GM19025 (cell line): Measurements from ENCODE around the gene C6.
"Not testable (repeated sequence)": the region's sequence is repeated elsewhere in the genome, so short reads cannot be mapped to it uniquely, and the experiment has no call there.

Experiments
- ATAC-seq: cut with Tn5 transposase; IDR thresholded peaks from one replicate; pipeline ENCODE4 v1.9.1; 2021; ENCODE audit warnings: mild to moderate bottlenecking, low read depth, moderate library complexity; ENCODE audit not compliant: unreplicated experiment

Gene C6

DNA sequence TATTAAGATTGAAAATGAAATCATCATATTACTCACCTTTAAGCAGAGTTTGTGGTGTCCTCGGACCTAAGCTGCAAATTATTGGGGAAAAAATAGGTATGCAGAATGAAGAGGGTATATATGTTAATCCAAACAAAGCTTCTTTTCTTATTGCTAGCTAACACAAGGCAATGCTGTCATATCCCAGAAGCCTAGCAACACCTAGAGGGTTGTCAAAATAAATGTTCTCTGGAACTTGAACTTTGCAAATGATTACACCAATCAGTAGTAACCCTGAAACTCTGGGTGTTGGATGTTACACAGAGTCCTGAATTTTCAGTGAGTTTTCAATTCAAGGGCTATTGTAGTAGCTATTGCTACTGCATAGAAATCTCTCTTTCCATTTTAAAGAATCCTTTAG is at the start of gene C6:
Gene C6 (minus strand): TSS at position 193 of the 400 bp plus-strand sequence. CDS start 10,302 bp downstream, outside the sequence.
- ATAC-seq, result no peak

DNA sequence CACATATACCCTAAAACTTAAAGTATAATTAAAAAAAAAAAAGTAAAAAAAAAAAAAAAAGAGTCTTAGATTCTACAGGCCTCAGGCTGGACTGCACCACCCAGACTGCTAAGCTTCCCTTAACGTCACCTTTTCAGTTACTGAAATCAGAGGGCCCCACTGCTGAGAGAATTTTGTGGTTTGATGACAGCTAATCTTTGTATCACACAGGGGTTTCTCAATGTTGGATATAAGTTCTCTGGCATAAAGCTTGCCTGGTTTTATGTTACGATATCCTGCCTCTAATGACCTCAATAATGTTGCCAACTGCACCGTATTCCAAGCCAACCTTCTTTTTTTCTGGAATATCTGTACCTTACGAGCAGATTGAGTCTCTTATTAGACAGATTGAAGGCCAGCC is 43.1 kb upstream of the C6 start:
- no peak for ATAC-seq

DNA sequence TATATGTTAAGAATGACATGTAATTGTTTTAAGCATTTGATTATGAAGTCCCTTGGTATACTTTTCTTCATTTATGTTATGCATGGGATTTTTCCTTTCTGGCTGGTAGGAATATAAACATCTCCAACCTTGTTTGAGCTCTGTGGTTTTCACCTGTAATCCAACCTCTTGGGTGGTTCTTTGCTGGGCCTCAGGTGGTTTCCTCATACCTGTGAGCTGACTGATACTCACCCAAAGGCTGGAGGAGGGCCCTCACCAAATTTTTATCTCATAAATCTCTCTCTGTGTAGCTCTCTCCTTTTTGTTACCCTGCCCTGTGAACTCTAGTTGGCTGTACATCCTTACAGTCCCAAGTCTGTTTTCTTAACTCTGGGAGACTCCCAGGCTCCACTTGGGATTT is 39.8 kb upstream of the C6 start:
- ATAC-seq, result no peak

DNA sequence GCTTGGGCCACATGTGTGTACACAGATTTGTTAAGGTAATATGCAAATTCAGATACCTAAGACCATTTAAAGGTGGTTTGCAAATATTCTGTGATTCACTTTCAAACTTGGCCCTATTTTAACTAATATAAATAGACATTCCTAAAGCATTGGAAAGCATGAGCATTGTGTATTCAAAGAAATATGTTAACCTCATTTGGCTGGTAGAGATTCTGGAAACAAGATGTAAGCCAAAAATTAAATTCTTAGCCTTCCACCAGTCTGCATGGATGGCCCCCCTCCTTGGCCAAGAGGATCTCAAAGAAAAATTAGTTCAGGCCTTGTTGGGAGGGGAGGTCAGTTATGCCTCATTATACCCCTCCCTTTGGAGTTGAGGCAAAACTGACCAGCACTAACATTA is 38.7 kb upstream of the C6 start:
- ATAC-seq, result no peak

DNA sequence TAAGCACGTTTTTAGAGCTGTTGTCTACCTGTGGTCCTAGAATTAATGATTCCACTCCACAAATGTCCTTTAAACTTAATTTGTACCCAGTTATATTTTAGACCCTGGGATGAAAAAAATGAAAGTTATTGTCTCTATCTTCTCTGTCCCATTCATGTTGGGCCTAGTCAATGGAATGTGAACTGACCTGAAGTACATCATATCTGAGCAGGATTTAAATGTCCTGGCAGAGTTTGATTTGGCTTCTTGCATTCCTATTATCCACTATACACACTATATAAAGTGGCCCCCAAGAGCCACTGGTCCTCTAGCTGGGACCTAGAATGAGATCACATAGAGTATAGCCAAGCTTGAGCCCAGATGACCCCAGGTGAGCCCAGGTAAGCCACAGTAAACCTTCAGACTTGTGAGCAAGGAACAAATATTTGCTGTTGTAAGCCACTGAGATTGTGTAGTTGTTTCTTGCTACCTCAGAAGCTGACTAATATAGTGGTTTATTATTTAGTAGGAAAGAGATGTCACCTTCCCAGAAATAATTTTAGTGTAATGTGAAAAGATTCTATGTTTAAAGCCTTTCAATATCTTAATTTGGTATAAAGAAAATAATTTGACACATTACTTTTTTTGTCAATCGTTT is 37.1 kb upstream of the C6 start:
- ATAC-seq, result no peak

DNA sequence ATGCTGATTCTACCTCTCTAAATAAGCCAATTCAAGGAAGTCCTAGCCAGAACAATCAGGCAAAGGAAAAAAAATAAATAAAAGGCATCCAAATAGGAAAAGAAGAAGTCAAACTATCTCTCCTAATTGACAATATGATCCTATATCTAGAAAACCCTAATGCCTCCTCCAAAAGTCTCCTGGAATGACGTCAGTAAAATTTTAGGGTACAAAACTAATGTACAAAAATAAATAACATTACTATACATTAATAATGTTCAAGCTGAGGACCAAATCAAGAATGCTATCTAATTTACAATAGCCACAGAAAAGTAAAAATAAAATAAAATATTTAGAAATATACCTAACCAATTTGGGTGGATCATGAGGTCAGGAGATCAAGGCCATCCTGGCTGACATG is 33.8 kb upstream of the C6 start:
- no peak for ATAC-seq

DNA sequence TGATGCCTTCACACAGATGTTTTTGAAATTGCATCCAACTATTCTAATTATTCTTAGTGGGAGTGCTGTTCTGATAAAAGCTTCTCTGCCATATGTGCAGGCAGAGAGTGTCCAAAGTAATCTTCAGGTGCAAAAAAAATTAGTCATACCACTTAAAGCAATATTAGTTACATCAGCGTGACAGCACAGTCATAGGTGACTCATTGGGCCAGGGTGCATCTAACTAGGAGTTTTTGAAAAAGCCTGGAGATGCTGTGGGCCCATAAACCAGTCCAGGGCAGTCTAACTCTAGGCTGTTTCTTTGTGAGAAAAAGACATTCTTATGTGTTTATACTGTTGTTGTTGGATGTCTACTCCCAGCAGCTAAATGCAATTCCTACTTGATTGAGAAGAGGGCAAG is 33.0 kb upstream of the C6 start:
- ATAC-seq, result no peak

DNA sequence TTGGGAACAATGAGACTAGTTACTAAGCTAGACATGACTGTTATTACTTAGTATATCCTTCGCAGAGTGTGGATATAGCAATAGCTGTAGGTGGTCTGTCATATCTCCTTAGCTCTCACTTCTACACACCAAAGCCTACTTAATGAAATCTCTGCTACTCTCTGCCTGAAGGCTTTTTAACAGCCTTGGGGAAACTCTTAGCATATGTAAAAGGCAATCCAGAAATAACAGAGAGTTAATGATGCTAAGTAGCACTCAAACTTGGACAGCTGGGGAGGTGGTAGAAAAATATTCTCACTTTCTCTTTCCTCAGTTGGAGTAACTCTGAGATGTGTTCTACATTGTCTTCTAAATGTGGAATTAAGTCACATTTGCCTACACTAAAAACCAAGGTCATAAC is 30.2 kb upstream of the C6 start:
- ATAC-seq, result no peak

DNA sequence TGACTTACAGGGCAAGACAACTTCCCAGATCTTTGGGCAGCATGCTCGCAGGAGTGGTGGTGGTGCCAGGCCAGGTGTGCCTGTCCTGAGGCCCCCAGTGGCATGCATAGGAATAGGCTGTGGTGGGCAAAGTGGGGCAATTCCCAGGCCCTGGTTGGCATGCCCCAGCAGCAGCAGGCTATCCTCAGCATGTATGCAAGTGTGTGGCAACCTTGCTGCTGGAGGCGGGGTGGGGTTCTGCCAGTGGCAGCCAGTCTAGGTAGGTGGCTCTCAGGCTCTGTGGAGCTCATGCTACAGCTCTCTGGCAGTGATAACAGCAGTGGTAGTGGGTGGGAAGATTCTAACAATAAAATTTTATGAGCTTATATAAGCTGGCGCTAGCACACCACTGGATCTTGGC is 27.7 kb upstream of the C6 start:
- no peak for ATAC-seq

DNA sequence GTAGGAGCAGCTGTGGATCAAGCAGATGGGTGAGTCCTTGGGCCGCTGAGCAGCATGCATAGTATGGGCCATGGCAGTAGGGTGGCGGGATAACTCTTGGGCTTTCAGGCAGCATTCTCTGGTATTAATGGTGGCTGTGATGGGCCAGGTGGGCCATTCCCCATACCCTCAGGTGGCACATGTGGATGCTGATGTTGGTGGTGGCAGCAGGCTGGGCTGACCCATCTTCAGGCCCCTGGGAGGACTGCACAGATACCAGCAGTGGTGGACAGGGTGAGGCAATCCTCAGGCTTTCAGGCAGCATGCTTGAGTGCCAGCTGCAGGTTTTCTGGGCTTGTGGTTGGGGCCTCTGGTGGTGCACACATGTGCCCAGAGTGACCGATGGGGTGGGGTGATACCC is 27.1 kb upstream of the C6 start:
- ATAC-seq, result no peak

DNA sequence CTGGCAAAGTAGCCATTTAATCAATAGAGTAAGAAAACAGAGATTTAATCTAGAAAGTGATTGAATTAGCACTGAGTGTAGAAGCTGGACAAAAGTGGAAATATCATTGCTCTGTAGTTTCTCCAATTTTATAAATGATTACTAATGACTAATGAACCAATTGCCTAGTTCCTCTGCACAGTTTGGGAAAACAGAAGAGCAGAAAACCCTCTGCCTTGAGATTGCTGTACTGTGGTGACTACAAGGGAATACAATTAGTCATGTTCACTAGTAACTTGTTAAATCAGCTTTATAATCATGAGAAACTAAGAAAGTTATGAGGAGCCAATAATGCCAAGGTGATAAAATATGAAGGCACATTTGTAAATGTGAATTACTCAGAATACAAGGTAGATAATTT is 21.1 kb upstream of the C6 start:
- no peak for ATAC-seq

DNA sequence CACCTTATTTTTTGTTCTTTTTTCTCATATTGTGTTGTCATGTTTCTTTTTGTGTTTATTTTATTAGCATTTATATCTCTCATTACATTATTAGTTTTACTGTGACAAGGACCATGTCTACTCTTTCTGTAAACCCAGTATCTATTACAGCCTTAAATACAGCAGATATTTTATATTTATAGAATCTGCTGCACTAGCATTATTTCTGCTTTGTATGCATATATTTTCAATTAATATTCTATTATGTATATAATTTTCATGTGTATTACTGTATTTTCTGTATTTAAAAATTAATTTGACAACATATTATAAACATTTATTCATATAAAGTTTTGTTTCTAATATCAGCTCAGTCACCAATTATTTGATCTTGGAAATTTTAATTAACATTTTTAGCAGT is 19.5 kb upstream of the C6 start:
- ATAC-seq, result no peak

DNA sequence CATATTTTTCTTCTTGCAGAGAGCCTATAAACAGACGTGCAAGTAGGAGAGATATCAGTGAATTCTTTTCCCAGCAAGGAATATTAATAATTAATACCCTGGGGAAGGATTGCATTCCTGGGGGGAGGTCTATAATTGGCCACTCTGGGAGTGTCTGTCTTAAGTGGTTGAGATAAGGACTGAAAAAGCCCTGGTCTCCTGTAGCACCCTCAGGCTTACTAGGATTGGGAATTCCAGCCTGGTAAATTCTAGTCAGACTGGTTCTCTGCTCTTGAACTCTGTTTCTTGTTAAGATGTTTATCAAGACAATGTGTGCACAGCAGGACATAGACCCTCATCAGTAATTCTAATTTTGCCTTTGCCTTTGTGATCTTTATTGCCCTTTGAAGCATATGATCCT is 16.9 kb upstream of the C6 start:
- not testable (repeated sequence) for ATAC-seq

DNA sequence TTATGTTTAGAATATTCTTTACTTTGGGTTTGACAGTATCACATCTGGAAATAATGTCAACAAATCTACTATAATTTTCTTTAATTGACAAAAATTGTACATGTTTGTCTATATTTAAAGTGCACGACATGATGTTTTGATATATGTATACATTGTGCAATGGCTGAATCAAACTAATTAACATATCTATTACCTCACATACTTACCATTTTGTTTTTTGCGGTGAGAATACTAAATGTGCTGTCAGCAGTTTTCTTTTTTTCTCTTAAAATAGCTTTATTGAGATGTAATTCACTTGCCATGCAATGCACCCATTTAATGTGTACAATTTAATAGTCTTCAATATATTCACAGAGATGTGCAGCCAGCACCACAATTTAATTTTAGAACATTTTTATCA is 10.6 kb upstream of the C6 start:
- no peak for ATAC-seq

DNA sequence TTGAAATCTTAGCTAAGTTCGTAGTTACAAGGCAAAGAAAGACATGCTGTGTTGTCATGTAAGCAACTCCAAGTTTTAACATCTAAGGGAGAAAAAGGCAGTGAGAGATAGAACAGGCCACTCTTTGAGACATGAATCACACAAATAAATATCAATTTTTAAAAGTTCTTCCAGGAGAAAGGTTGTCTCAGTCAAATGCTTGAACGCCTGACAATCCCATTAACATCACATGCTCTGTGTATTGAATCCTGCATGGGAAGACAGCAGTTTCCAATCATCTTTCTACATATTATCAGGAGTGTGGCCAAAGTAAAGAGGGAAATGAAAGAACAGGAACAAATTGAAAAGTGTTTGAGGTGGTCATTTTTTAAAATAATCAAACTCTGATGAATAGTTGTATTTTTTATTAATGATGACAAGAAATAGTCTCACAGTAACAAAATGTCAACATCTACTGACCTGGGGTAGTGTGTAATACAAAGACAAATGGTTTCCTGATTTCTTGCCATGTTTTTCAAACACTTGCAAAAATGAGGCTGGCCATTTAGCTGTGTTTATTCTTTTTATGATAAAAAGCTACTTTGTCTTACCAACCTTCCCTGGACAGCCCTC is 6.4 kb upstream of the C6 start:
- no peak for ATAC-seq

DNA sequence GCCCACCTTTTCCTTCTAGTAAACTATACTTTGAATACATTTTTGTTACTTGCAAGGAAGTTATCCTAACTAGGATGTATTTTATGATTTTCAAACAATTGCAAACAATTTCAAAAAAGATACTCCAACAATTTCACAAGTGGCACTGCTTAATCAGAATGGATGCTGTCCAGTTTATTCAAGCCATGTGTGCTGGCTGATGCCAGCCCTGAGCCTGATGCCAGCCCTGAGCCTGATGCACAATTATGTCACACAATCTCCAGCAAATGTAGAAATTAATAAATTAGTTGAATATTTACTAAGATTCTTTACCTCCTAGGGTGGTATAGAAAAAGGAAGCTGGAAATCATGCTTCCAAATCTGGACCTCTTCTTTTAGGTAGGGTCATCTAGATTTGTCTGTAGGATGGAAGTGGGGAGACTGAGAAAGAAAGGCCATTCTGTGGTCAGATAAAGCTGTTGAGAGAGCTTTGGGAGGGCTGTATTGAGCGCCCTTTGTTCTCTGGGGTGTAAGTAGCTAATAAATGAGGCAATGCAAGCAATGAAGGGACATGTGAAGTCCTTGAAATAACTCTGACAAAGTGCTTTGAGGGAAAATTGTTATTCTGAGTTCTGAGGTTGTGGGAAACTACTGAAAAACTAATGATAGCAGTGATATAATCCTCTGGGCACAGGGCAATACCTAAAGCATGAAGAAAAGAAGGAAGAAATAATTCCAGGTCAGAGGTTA is 5.8 kb upstream of the C6 start:
- no peak for ATAC-seq

DNA sequence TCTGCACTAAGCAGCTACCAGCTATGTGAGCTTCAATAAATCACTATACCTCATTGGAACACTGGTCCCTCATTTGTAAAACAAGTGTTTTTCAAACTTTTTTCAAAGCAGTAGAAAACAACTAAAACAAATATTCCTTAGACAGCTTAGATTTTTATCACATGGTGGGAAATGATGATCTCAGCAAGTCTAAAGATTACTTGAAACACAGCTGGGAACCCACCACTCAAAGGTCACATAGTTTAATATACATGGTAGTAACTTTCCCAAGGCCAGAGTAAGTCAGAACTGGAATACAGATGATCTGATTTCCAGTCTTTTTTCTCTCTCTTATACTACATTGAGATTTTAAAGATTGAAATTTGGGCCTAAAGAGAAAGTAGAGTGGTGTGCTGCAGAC is 850 bp upstream of the C6 start:
- no peak for ATAC-seq

DNA sequence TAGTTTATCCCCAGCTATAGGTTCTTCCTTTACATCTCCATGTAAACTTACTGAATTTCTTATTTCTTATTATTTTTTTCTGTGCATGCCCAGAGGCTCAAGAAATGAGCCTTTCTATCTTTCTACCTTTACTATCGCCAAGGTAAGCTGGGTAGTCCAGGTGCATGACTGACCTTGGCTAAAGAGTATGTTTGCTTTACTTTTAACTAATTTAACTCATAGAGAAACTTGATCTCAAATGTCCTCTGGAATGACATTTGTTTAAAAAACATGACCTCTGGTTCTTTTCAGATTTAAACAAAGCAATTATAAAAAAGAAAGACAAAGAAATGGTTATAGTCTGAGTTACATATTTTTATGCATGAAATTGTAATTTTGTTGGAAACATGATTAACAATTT is 397 bp downstream of the C6 start:
- ATAC-seq, result no peak

DNA sequence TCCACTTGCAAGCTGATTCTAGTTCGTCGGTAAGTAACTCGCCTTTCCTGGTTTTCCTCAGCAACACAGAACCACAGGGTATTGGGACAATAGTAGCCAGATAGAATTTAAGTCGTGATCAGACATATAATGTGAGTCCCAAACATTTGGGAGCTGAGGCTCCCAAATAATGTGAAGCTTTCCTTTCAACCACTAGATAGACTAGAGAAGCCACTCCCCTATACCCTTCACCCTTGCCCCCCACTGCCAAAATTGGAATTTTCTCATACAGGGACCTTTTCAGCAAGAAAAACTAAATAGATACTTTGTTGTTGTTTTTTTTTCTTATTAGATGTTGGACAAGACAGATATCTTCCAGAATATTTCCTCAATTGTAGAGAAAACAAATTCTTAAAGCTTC is 1.9 kb downstream of the C6 start:
- ATAC-seq, result no peak

DNA sequence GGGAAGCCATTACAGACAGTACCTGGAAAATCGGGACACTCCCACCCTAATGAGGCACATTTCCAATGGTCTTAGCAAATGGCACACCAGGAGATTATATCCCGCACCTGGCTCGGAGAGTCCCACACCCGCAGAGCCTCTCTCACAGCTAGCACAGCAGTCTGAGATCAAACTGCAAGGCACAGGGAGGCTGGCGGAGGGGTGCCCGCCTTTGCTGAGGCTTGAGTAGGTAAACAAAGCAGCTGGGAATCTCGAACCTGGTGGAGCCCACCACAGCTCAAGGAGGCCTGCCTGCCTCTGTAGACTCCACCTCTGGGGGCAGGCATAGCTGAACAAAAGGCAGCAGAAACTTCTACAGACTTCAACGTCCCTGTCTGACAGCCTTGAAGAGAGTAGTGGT is 7.9 kb downstream of the C6 start:
- not testable (repeated sequence) for ATAC-seq

DNA sequence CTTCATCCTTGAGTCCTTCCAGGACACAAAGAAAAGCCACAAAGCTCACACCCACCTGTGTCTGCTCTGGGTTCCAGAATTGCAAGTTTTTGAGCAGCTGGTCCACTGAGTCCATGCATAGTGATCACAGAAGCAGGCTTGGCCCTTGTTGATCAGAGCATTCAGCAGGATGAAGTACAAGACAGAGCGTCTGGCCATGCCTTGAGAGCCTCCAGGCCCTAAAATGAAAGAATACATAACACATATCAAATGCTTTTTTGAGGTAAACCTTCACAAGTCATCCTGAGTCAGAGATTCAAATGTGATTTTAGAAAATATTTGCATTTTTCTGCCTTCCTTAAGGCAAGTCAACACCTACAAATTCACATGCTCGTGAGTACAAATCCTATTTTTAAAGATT is 10.3 kb downstream of the C6 start:
- ATAC-seq, result no peak
